GM12878 (cell line): ENCODE data around the gene POLE4. TPM values are rescaled to one million over a fixed set of nuclear protein-coding genes. Genes with fewer than 3 reads are reported as not detected.

Experiments
- BCL11A ChIP-seq: IDR thresholded peaks from 2 replicates; pipeline ENCODE4 v1.6.1; 2011; ENCODE audit warnings: low read depth, low read length
- BMI1 ChIP-seq: fragments of 450-650 bp; IDR thresholded peaks from 2 replicates; pipeline ENCODE4 v1.6.1; 2016; ENCODE audit warnings: mild to moderate bottlenecking, moderate library complexity, borderline replicate concordance
- NFXL1 ChIP-seq: fragments of 450-650 bp; IDR thresholded peaks from 2 replicates; pipeline ENCODE4 v1.6.1; 2017; ENCODE audit warnings: antibody characterized with exemption, mild to moderate bottlenecking, borderline replicate concordance
- NR2C2 ChIP-seq: IDR thresholded peaks from 2 replicates; pipeline ENCODE4 v1.6.1; 2011; ENCODE audit warnings: borderline replicate concordance, low read depth; ENCODE audit not compliant: control insufficient read depth, insufficient read length
- PAX5 ChIP-seq: IDR thresholded peaks from 2 replicates; pipeline ENCODE4 v1.6.1; 2011; ENCODE audit warnings: low read depth, low read length, borderline replicate concordance
- SUZ12 ChIP-seq: fragments of 200-600 bp; sonication (generic); IDR thresholded peaks from one replicate; pipeline ENCODE4 v1.6.1; 2018; ENCODE audit warnings: antibody characterized with exemption, mild to moderate bottlenecking; ENCODE audit not compliant: unreplicated experiment
- ZNF207 ChIP-seq: fragments of 450-650 bp; IDR thresholded peaks from 2 replicates; pipeline ENCODE4 v1.6.1; 2014; ENCODE audit warnings: antibody characterized with exemption, mild to moderate bottlenecking, borderline replicate concordance
- ZNF274 ChIP-seq: IDR thresholded peaks from one replicate; pipeline ENCODE4 v1.8.0; 2011; ENCODE audit not compliant: insufficient read length, insufficient read depth
- polyA plus RNA-seq, 11 experiments: library from polyadenylated mRNA; depleted of rRNA in 4 of 11; unstranded in 6 of 11; stranded (reverse) in 5 of 11; fragments of >200 nt; fragmentation: Nextera tagmentation in 4 of 11; fragmentation: Illumina TruSeq in 1 of 11; extraction: Ambion mirVana in 4 of 11; extraction: Trizol in 1 of 11; gene quantifications; 1 replicate in 1 of 11; 2 replicates in 10 of 11; pipeline versions ENCODE4 v1.2.1 to v1.2.3, GENCODE V29; 2011 to 2016; ENCODE audit warnings: inconsistent platforms in 2 of 11, missing spikeins in 2 of 11, low read depth in 1 of 11
- total RNA-seq, 4 experiments: library from RNA; depleted of rRNA in 3 of 4; stranded (reverse); fragments of >200 nt in 3 of 4; fragmentation: Illumina TruSeq in 1 of 4; extraction: Trizol in 1 of 4; gene quantifications; 2 replicates each; pipeline versions ENCODE4 v1.2.1 to v1.2.3, GENCODE V29; 2013 to 2021
- TF ChIP-seq, protein P1 (sequence below): fragments of 450-650 bp; IDR thresholded peaks from 2 replicates; pipeline ENCODE4 v1.6.1; 2018; ENCODE audit warnings: borderline replicate concordance, mild to moderate bottlenecking; ENCODE audit not compliant: partially characterized antibody
- TF ChIP-seq, protein P2 (sequence below): fragments of 150-350 bp; IDR thresholded peaks from 2 replicates; pipeline ENCODE4 v1.6.1; 2014; ENCODE audit warnings: mild to moderate bottlenecking, low read depth, low read length

The POLE4 gene
- total and polyA plus RNA-seq, 10 of the 15 experiments (the other 5 are each of a cell fraction or from before 2014, with no cell fraction given): 38.5 to 221 (median 66.8) TPM

DNA sequence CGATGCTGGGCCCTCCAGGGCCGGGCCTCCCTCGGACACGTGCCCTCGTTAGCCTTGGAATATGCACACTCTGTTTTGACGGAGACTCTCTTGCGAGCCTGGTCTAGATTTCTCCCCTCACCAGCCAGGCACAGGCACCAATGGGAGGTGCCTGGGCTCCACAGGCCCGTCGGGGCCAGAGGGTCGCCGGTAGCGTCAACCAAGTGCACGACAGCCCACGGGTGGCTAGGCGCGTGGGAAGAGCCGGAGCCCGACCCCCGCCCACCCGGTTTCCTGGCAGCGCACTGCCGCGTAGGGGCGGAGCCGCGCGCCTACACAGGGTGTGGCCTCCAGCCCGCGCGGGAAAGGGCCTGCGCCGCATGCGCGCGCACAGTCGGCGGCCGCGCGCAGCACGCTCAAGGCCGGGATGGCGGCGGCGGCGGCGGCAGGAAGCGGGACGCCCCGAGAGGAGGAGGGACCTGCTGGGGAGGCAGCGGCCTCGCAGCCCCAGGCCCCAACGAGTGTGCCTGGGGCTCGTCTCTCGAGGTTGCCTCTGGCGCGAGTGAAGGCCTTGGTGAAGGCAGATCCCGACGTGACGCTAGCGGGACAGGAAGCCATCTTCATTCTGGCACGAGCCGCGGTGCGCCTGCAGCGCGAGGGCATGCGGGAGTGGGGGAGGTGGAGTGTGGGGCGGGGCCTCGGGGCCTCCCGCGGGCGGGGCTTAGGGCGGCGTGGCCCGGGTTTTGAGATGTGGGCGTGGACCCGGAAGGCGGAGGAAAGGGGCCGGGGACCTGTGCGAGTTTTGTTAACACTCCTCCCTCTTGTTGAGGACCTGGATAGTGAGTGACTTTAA is at the start of gene POLE4 (continued):
- TF ChIP-seq NR2C2: no peak
- TF ChIP-seq ZNF207: peak; percentile 80; the same call in 1 of the 2 replicates
- no peak for TF ChIP-seq SUZ12
- peak; percentile 58; the same call in 1 of the 2 replicates for TF ChIP-seq PAX5
- TF ChIP-seq, protein P1, sequence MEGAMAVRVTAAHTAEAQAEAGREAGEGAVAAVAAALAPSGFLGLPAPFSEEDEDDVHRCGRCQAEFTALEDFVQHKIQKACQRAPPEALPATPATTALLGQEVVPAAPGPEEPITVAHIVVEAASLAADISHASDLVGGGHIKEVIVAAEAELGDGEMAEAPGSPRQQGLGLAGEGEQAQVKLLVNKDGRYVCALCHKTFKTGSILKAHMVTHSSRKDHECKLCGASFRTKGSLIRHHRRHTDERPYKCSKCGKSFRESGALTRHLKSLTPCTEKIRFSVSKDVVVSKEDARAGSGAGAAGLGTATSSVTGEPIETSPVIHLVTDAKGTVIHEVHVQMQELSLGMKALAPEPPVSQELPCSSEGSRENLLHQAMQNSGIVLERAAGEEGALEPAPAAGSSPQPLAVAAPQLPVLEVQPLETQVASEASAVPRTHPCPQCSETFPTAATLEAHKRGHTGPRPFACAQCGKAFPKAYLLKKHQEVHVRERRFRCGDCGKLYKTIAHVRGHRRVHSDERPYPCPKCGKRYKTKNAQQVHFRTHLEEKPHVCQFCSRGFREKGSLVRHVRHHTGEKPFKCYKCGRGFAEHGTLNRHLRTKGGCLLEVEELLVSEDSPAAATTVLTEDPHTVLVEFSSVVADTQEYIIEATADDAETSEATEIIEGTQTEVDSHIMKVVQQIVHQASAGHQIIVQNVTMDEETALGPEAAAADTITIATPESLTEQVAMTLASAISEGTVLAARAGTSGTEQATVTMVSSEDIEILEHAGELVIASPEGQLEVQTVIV: no peak
- TF ChIP-seq NFXL1: no peak
- no peak for TF ChIP-seq ZNF274
- TF ChIP-seq BCL11A: no peak
- TF ChIP-seq, protein P2, sequence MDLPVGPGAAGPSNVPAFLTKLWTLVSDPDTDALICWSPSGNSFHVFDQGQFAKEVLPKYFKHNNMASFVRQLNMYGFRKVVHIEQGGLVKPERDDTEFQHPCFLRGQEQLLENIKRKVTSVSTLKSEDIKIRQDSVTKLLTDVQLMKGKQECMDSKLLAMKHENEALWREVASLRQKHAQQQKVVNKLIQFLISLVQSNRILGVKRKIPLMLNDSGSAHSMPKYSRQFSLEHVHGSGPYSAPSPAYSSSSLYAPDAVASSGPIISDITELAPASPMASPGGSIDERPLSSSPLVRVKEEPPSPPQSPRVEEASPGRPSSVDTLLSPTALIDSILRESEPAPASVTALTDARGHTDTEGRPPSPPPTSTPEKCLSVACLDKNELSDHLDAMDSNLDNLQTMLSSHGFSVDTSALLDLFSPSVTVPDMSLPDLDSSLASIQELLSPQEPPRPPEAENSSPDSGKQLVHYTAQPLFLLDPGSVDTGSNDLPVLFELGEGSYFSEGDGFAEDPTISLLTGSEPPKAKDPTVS: no peak
- TF ChIP-seq BMI1: no peak
- TF ChIP-seq, all 136 proteins: peak for 48
